GM20000 (cell line): Measurements from ENCODE around the gene STK17B.

ENCODE experiments used
- DNase-seq: peaks from one replicate; pipeline ENCODE4 v3.0.0; 2012; ENCODE audit warnings: low spot score
- CTCF ChIP-seq: IDR thresholded peaks from 2 replicates; pipeline ENCODE4 v1.5.1; 2012; ENCODE audit warnings: mild to moderate bottlenecking, control low read depth; ENCODE audit errors: extremely low read depth, missing control alignments

The STK17B gene

DNA sequence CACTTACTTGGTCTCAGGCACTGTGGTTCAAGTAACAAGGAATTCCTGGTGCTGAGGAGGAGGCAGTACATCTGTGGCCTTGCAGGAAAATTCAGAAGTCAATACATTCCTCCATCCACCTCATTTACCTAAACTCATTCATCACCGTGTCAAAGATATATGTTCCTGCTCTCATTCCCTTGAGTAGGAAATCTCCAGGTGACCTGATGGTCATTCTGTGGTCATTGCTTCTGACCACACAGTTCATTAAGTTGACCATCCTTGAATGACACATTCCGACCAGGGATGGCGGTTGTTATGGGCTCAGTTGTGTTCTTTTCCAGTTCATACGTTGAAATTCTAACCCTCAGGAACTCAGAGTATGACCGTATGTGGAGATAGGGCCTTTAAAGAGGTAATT is 2.1 kb upstream of the STK17B start:
- DNase-seq: no peak
- TF ChIP-seq CTCF: no peak

- no peak for DNase-seq
- TF ChIP-seq CTCF: no peak
Measured at GRCh38 chr2:196172951-196173350, 1.6 kb upstream of the STK17B start.

- no peak for DNase-seq
- no peak for TF ChIP-seq CTCF
Measured at GRCh38 chr2:196171946-196172345, 568 bp upstream of the STK17B start.

- TF ChIP-seq CTCF: no peak
- DNase-seq: no peak
Measured at GRCh38 chr2:196170606-196171247, 651 bp downstream of the STK17B start.

DNA sequence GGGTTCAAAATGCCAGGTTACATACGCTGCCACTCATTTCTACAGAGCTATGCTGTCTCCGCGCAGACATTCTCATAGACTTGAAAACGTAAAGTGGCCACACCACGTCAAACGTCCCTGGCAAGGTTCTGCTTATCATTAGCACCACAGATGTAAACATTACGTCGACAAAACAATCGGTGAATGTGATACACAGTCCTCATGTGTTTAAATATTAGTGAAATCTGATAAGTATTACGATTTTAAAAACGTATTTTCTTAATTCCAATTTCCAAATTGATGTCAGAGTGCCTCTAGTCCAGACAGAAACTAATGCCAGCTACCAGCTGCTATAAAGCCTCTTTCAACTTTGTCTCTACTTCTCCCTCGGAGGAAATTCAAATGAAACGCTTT is 1.2 kb downstream of the STK17B start:
- peak; percentile 34 for DNase-seq
- TF ChIP-seq CTCF: no peak

GRCh38 chr2:196169516-196169915 is 1.9 kb downstream of the STK17B start:
- no peak for DNase-seq
- TF ChIP-seq CTCF: no peak

GRCh38 chr2:196168181-196168580 is 3.2 kb downstream of the STK17B start:
- no peak for TF ChIP-seq CTCF

DNA sequence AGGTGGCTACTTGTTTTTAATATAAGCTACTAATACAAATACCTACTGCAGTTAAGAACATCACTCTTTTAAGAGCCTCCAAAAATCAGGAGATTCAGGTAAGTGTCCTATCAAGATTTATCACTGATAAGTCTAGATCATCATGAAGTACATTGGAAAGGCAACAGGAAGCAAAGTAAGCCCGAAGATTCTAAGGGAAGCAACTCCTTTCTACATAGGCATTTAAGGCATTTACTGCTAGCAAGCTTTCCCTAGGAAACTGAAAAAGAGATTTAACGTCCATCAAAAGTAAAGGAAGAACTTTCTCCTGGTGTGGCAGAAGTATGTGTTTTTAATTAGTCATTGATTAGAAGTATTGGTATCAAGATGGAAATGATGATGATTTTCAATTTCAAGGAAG is 3.7 kb downstream of the STK17B start:
- no peak for DNase-seq
- no peak for TF ChIP-seq CTCF

More at GRCh38 chr2:196168181-196168580, 3.2 kb downstream of the STK17B start:
- no peak for DNase-seq
